ENCODE results near the gene MCRIP1. TPM values are rescaled to one million over a fixed set of nuclear protein-coding genes. Genes with fewer than 3 reads are reported as not detected.

Gene MCRIP1
- total and polyA plus RNA-seq, 2 of the 13 experiments (the other 11 are each of a cell fraction or from before 2014, with no cell fraction given) = 79.7 to 84.9 TPM

DNA sequence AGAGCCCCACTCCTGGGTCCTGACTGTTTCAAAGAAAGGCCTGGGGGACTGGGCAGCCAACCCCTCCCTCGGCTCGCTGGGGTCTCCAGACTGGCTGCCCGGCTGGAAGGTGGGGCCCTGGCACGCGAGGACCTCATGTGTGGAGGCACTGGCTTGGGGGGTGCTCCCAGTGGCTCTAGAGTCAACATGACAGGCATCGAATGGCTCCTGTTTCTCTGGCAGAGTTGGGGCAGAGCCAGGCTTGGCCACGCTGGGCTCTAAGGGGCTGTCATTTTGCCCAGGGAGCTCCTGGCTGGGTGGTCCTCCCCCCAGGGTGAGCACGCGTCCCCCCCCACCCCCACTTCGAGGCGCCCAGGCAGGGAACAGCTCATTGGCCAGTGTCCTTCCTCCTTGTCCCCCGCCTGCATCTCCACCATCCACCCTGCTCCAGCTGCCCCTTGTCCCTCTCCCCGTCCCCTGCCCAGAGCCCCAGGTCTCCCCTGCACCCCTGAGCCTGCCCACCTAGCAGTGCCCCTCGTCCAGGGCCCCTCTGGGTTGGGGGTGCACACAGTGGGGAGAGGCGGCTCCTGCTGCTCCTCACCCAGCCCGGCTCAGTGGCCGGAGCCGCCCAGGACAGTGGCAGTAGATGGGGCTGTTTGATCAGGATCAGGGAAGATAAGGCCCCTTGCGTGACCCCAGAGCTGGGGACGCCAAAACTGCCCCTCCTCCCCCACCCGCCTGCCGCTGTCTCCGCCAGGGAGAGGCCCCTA lies 26.5 kb downstream of the MCRIP1 start:
- peak; percentile 54 for ATAC-seq
- CTCF ChIA-PET (ENCODE audit: low intra/inter-chr PET ratio, low total read pairs) = no interaction called here
- TF ChIP-seq ERF (CRISPR knock-in tag; IDR thresholded peaks at IDR 0.05) (no peak), KDM2A (CRISPR knock-in tag; IDR thresholded peaks at IDR 0.05; ENCODE audit: borderline replicate concordance, low read depth) (0 out of 2 replicates have a peak, but pooled peaks have one; percentile 20), ZNF784 (CRISPR knock-in tag; IDR thresholded peaks at IDR 0.05; ENCODE audit: borderline replicate concordance) (no peak), FLYWCH1 (CRISPR knock-in tag; IDR thresholded peaks at IDR 0.05) (no peak), HNF1B (CRISPR knock-in tag; IDR thresholded peaks at IDR 0.05) (peak; percentile 38; the same call in 1 of the 2 replicates), TBL1XR1 (IDR thresholded peaks at IDR 0.05; ENCODE audit: borderline replicate concordance, low read length, partially characterized antibody) (no peak), SAP130 (CRISPR knock-in tag; IDR thresholded peaks at IDR 0.05; ENCODE audit: low read depth) (peak; percentile 48; the same call in 1 of the 2 replicates), ZNF740 (CRISPR knock-in tag; IDR thresholded peaks at IDR 0.05) (no peak)
- TF ChIP-seq, protein P1, sequence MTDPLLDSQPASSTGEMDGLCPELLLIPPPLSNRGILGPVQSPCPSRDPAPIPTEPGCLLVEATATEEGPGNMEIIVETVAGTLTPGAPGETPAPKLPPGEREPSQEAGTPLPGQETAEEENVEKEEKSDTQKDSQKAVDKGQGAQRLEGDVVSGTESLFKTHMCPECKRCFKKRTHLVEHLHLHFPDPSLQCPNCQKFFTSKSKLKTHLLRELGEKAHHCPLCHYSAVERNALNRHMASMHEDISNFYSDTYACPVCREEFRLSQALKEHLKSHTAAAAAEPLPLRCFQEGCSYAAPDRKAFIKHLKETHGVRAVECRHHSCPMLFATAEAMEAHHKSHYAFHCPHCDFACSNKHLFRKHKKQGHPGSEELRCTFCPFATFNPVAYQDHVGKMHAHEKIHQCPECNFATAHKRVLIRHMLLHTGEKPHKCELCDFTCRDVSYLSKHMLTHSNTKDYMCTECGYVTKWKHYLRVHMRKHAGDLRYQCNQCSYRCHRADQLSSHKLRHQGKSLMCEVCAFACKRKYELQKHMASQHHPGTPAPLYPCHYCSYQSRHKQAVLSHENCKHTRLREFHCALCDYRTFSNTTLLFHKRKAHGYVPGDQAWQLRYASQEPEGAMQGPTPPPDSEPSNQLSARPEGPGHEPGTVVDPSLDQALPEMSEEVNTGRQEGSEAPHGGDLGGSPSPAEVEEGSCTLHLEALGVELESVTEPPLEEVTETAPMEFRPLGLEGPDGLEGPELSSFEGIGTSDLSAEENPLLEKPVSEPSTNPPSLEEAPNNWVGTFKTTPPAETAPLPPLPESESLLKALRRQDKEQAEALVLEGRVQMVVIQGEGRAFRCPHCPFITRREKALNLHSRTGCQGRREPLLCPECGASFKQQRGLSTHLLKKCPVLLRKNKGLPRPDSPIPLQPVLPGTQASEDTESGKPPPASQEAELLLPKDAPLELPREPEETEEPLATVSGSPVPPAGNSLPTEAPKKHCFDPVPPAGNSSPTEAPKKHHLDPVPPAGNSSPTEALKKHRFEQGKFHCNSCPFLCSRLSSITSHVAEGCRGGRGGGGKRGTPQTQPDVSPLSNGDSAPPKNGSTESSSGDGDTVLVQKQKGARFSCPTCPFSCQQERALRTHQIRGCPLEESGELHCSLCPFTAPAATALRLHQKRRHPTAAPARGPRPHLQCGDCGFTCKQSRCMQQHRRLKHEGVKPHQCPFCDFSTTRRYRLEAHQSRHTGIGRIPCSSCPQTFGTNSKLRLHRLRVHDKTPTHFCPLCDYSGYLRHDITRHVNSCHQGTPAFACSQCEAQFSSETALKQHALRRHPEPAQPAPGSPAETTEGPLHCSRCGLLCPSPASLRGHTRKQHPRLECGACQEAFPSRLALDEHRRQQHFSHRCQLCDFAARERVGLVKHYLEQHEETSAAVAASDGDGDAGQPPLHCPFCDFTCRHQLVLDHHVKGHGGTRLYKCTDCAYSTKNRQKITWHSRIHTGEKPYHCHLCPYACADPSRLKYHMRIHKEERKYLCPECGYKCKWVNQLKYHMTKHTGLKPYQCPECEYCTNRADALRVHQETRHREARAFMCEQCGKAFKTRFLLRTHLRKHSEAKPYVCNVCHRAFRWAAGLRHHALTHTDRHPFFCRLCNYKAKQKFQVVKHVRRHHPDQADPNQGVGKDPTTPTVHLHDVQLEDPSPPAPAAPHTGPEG (CRISPR knock-in tag; IDR thresholded peaks at IDR 0.05) = no peak
- TF ChIP-seq, protein P2, sequence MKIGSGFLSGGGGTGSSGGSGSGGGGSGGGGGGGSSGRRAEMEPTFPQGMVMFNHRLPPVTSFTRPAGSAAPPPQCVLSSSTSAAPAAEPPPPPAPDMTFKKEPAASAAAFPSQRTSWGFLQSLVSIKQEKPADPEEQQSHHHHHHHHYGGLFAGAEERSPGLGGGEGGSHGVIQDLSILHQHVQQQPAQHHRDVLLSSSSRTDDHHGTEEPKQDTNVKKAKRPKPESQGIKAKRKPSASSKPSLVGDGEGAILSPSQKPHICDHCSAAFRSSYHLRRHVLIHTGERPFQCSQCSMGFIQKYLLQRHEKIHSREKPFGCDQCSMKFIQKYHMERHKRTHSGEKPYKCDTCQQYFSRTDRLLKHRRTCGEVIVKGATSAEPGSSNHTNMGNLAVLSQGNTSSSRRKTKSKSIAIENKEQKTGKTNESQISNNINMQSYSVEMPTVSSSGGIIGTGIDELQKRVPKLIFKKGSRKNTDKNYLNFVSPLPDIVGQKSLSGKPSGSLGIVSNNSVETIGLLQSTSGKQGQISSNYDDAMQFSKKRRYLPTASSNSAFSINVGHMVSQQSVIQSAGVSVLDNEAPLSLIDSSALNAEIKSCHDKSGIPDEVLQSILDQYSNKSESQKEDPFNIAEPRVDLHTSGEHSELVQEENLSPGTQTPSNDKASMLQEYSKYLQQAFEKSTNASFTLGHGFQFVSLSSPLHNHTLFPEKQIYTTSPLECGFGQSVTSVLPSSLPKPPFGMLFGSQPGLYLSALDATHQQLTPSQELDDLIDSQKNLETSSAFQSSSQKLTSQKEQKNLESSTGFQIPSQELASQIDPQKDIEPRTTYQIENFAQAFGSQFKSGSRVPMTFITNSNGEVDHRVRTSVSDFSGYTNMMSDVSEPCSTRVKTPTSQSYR (CRISPR knock-in tag; IDR thresholded peaks at IDR 0.05; ENCODE audit: borderline replicate concordance) = peak; percentile 38; the same call in 1 of the 2 replicates

More for the DNA sequence above, 26.5 kb downstream of the MCRIP1 start:
- Histone ChIP-seq H3K9me3 (ENCODE audit: low read length) (no peaks in the 10 kb centered on the region), H3K9ac (ENCODE audit: insufficient read depth, low read depth, low read length) (no peak overlapping the region), H3K27ac (ENCODE audit: extremely low read length, insufficient read depth, low read length) (no peak overlapping the region), H3K4me3 (replicated peaks in 1 of 3; ENCODE audit: insufficient read depth in 1 of 3, low read depth in 2 of 3, low read length in 3 of 3) (peak overlapping the region in 1 of 3 experiments; percentile 41; a peak in 1 of 6 replicates), H3K4me1 (ENCODE audit: insufficient read depth, low read length) (peaks cover 38% of the 10 kb centered on the region), H3K36me3 (replicated peaks in 1 of 2; ENCODE audit: control insufficient read depth in 1 of 2, insufficient read depth in 2 of 2, low read length in 2 of 2) (no peaks in the 10 kb centered on the region), H2AFZ (ENCODE audit: low read length) (no peak overlapping the region), H3K4me2 (ENCODE audit: low read depth, low read length) (peak overlapping the region; percentile 37; the same call in 1 of the 2 replicates), H4K20me1 (ENCODE audit: insufficient read depth, low read length) (no peaks in the 10 kb centered on the region), H3K79me2 (ENCODE audit: insufficient read depth, low read length) (no peaks in the 10 kb centered on the region), H3K27me3 (ENCODE audit: control insufficient read depth in 1 of 2, insufficient read depth in 2 of 2, low read length in 2 of 2) (peaks cover 19 to 81% of the 10 kb centered on the region in 2 experiments)
- no TSS peak for BruUV-seq (replicated peaks)
- DNase-seq (ENCODE audit: low spot score) (no peak), FAIRE-seq (no peak)
- POLR2A ChIA-PET = interaction anchor here (0.9 to 1.5 kb wide), 8 partner anchors 9 to 194 kb away, joined by 3 to 7 read pairs (median 4); partner anchors contain the start of genes ALYREF and ANAPC11
- in situ Hi-C loops (cut with HindIII; ENCODE audit: extremely low pct_ligation_motif_present, low pct_unique_long_range_greater_than_20kb) = no loop called here
- intact Hi-C loops (cut with micrococcal nuclease; ENCODE audit: unreplicated experiment) = no loop called here
- 3% methylated on average over 5 of the region's 23 CpGs for WGBS (ENCODE audit: low lambda C conversion rate)
